SIG-M5 treated with dmso at 0.1 percent for 504 hours (cell line): ENCODE results near the gene TEX30.
"Not testable (repeated sequence)": the region's sequence is repeated elsewhere in the genome, so short reads cannot be mapped to it uniquely, and the experiment has no call there.

Source experiments
- DNase-seq: peaks from one replicate; lab custom pipeline; 2025; ENCODE audit not compliant: unreplicated experiment; lab: John Stamatoyannopoulos, UW

The TEX30 gene

DNA sequence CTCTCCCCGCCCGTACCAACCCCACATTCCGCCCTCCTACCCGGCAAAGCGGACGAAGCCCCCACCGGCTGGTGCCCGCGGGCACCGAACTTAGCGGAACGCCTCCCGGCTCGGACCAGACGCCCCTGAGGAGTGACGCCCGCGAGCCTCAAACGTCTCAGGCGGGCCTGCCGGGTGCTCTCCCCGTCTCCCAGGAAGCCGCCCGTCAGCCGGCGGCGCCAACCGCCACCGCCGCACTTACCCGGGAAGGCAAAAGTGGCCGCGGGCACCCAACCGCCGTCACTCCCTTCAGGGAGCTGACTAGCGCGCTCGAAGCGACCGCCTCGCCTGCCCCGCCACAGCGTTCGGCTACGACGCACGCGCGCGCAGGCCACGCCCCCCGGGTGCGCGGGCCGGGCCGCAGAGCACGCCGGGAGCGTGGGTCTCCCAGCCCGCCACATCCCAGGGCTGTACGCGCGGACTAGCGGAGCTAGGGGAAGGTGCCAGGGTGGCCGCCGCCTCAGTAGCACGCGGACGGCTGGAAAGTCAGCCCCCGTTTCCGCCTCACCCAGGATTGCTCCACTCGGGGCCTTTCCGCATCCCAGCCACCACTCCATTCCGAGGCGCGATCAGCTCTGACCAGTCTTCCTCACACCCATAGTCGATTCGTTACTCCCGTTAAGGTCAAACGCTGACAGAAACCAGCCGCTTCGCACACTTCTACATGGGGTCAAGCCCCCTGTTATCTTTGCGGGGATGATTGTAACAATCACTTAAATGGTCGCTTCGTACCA lies at the start of gene TEX30:
TEX30 (minus strand) TSS at position 346 of the 773 bp plus-strand sequence. CDS start 3,760 bp downstream, outside the sequence.
- peak; percentile 71 for DNase-seq

DNA sequence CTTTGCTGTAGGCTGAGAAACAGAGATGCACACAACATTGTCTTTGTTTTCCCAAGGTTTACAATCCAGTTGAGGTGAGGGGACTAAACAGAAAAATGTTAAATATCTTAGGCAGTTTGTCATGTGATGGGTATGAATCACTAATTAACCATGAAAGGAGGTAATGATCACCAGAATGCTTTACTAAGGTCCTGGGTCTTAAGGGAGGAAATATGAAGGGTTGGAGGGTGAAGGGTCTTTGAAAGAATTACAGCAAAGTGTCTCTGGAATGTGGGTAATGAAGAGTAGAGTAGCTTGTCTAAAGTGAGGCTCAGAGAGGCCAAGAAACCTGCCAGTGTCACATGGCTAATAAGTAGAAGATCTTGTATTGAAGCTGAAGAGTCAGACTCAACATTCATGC lies 44.3 kb upstream of the TEX30 start:
- no peak for DNase-seq

GRCh38 chr13:102817241-102817640 lies 43.7 kb upstream of the TEX30 start:
- no peak for DNase-seq

- DNase-seq, result no peak
Measured at GRCh38 chr13:102816708-102817107, 43.1 kb upstream of the TEX30 start.

- no peak for DNase-seq
Measured at GRCh38 chr13:102815788-102816187, 42.2 kb upstream of the TEX30 start.

- no peak for DNase-seq
Measured at GRCh38 chr13:102814793-102815192, 41.2 kb upstream of the TEX30 start.

DNA sequence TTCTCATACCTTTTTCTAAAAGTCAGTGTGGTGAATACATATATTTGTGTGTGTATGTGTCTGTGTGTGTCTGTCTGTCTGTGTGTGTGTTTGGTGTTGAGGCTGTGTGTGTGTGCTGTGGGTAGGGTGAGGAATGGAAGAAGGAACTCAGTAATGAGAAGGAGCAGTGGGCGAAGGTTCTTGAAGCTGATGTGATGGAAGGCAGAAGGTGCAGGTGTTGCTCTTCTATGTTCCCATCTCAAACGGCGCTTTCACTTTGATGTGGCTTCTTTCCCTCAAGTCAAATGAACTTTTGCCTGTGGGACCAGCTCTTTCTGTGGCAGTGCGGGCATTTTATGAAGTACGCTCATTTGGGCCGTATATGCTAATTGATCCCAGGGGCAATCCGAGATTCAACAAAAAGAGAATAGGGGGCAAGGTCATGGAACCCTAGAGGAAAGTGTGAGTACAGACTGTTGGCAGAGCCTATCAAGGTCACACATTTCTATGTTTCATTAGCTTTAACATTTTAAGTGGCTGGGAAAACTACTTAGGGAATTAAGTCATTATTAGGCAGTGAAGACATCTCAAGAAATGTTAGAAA lies 40.5 kb upstream of the TEX30 start:
- no peak for DNase-seq

- DNase-seq, result peak; percentile 30
Measured at GRCh38 chr13:102812611-102813287, 39.2 kb upstream of the TEX30 start.

- no peak for DNase-seq
Measured at GRCh38 chr13:102807699-102808098, 34.1 kb upstream of the TEX30 start.

DNA sequence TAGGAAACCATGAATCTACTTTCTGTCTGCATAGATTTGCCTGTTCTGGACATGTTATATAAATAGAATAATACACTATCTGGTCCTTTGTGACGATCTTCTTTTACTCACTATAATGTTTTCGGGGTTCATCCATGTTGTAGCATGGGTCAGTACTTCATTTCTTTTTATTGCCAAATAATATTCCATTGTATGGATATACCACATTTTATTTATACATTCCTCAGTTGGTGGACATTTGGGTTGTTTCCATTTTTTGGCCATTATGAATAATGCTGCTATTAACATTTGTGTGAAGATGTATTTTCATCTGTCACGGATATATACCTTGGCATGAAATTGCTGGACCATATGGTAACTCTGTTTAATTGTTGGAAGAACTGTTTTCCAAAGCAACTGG lies 32.1 kb upstream of the TEX30 start:
- no peak for DNase-seq

GRCh38 chr13:102800145-102801041 lies 26.8 kb upstream of the TEX30 start:
- DNase-seq, result peak; percentile 77

DNA sequence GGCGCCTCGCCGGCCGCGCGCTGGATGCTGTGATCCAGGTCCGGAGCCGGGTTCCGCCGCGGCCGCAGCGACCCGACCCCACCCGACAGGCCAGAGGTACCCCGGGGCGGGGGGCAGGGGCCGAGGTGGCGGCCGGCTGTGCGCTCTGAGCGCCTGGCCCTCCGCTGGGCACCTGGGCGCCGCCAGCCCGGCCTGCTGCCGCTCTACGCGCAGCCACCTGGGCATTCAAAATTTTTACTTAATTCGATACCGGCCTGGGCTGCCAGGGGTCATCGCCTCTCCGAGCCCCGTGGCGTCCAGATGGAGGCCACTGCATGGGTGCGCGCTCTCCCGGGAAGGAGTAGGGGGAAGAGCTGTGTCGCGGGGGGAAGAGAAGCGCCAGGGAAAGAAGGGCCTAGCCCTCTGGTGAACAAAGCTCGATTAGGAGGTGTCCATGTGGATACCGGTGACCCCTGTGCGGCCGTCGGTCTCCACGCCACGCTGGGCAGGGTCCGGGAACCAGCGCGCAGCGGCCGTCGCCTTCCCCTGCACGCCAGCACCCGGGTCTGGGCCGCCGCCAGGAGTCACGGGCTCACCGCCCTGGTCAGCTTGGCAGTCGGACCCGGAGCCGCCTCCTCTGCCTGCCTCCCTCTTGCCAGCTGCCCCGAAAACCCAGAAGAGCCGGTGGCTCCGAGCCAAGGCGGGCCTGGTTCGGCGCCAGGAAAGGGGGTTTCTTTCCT lies 26.0 kb upstream of the TEX30 start:
- DNase-seq, result no peak

DNA sequence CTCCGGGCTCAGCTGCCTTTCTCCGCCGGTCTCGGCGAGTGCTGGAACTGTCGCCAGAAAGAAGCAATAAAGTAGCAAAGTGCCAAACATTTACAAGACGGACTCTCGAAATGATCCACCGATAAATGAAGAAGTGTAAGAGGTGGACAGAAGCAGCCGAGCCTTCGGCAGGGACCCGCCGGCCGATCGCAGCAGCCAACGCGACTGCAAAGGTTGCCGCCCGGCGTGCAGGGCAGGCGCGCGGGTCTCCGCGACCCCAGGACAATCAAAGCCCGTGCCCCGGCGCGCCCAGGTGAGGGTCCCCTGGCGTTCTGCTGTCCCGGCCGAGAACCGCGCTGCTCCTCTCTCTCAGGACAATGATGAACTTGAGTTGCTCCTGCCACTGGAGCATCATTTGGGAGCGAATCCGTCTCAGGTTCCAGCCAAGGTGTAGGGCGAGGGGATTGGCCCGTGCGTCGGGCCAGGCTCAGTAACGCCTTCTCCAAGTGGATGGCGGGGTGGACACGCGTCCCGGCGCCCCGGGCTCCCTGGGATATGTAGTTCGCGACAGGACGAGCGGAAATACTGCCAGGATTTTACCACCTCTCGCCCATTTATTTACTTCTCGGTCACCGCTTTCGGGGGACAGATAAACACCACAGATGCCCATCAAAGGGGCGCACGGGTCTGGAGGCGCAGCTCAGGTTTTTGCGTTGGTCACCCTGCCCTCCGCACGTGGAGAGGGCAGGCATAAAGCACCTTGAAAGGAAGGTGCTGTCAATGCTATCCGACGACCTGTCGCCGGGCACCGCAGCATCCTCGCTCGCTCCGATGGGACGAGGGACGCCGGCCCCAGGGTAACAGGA lies 25.2 kb upstream of the TEX30 start, which contains the start of the genes BIVM and POGLUT2:
BIVM (plus strand) TSS at position 539 of the 845 bp plus-strand sequence. CDS start 8,149 bp downstream, outside the sequence.
POGLUT2 (minus strand) TSS at position 396 of the 845 bp plus-strand sequence; CDS start at position 90, 306 bp downstream.
- DNase-seq, result peak; percentile 89

DNA sequence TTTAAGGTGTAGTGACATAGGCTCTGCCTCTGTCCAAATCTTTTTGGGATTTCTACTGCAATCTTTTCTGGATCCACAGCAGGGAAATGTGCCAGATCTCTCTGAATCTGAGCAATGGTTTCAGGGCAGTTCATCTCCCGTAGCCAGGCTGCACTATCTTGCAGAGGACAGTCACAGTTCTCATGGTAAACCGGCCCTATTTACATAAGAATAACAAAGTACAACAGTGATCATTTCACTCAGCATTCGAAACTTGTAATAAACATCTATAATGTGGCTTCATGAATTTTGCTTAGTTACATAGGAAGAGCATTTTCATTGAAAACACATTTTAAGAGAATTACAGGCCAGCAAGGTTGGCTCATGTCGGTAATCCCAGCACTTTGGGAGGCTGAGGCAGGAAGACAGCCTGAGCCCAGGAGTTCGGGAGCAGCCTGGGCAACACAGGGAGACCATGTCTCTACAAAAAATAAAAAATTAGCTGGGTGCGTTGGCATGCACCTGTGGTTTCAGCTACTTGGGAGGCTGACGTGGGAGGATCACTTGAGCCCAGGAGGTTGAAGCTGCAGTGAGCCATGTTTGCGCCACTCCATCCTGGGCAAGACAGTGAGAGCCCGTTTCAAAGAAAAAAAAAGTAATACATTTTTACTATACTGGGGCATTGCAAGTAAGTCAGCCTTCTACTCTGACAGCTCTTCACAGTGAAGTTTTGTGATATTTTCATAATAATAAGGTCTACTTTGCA lies 20.2 kb upstream of the TEX30 start:
- no peak for DNase-seq

DNA sequence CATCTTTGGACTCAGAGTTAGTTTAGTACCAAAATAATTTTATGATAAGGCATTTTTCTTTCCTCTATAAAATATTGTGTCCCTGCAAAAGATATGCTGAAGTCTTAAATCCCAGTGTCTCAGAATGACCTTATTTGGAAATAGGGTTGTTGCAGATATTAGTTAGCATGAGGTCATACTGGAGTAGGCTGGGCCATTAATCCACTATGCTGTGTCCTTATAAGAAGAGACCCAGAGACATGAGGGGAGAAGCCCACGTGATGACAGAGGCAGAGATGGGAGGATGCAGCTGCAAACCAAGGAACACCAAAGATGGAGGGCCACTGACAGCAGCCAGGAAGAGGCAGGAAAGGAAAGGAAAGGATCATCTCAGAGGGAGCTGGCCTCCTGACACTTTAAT lies 18.8 kb upstream of the TEX30 start:
- DNase-seq, result no peak

DNA sequence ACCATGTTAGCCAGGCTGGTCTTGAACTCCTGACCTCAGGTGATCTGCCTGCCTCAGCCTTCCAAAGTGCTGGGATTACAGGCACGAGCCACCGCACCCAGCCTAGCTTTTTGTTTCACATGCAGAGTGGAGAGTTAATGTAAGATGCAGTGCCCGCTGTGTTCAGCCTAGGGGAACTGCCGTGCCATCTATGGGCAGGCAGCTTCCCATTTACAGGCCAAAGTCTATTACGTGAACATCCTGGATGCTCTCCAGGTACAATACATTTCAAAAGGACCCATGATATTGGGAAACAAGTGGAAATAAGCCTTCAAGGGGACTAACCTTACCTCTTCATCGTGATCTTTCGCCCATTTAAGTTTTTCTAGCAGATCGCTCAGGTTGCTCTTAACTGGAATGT lies 15.1 kb upstream of the TEX30 start:
- no peak for DNase-seq

GRCh38 chr13:102784483-102784882 lies 10.9 kb upstream of the TEX30 start:
- DNase-seq, result no peak

- DNase-seq, result no peak
Measured at GRCh38 chr13:102781591-102781990, 8.0 kb upstream of the TEX30 start.

DNA sequence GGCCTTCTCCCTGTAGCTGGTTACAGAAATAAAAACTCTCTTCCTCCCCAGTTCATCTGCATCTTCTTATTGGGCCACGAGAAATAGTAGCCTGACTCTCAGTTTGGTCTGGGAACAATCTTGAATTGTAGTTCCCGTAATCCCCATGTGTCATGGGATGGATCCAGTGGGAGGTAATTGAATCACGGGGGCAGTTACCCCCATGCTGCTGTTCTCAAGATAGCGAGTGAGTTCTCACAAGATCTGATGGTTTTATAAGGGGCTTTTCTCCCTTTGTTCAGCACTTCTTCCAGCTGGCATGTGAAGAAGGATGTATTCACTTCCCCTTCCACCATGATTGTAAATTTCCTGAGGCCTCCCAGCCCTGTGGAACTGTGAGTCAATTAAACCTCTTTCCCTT lies 7.1 kb upstream of the TEX30 start:
- not testable (repeated sequence) for DNase-seq
